C4-2B (cell line): Measurements from ENCODE around the gene GATAD2A.

ENCODE experiments used
- H3K27ac ChIP-seq: fragments of 450-650 bp; 2 replicates; pipeline ENCODE4 v1.5.1; 2017
- CTCF ChIP-seq: fragments of 450-650 bp; conservative IDR thresholded peaks from 2 replicates; pipeline ENCODE4 v1.5.1; 2017; ENCODE audit warnings: mild to moderate bottlenecking
- ZFX ChIP-seq: fragments of 450-650 bp; IDR thresholded peaks from 2 replicates; pipeline ENCODE4 v1.6.1; 2017

The GATAD2A gene

GRCh38 chr19:19530889-19531288, 125.4 kb downstream of the GATAD2A start:
- no peak for TF ChIP-seq CTCF
- H3K27ac ChIP-seq, result no peak overlapping the region

GRCh38 chr19:19531951-19532805, 126.7 kb downstream of the GATAD2A start:
- TF ChIP-seq CTCF (peak; percentile 98), ZFX (no peak)
- H3K27ac ChIP-seq, result 0 out of 2 replicates have a peak overlapping the region, but pooled peaks have one; percentile 5

- TF ChIP-seq ZFX (no peak), CTCF (no peak)
- no peak overlapping the region for H3K27ac ChIP-seq
Measured at GRCh38 chr19:19532806-19533701, 127.6 kb downstream of the GATAD2A start.

- H3K27ac ChIP-seq, result no peak overlapping the region
- TF ChIP-seq CTCF, result no peak
- TF ChIP-seq ZFX, result no peak
Measured at GRCh38 chr19:19533841-19534240, 128.4 kb downstream of the GATAD2A start.

- H3K27ac ChIP-seq, result no peak overlapping the region
- TF ChIP-seq CTCF, result no peak
- no peak for TF ChIP-seq ZFX
Measured at GRCh38 chr19:19534556-19535265, 129.2 kb downstream of the GATAD2A start.

- no peak for TF ChIP-seq CTCF
- TF ChIP-seq ZFX, result no peak
- H3K27ac ChIP-seq, result no peak overlapping the region
Measured at GRCh38 chr19:19535311-19536191, 130.1 kb downstream of the GATAD2A start.
